Stimulated activated CD4-positive, alpha-beta T cell treated with anti-CD3 and anti-CD28 coated beads, Interleukin-4, amount 100 ng/mL, for 1 hour (primary cell): ENCODE measurements around the gene NUP210L.
"Not testable (repeated sequence)": the region's sequence is repeated elsewhere in the genome, so short reads cannot be mapped to it uniquely, and the experiment has no call there.

ENCODE experiments used
- DNase-seq: peaks from one replicate; pipeline ENCODE4 v3.0.0-alpha.2; 2020

The NUP210L gene

GRCh38 chr1:154167461-154167860 lies 12.6 kb upstream of the NUP210L start:
- no peak for DNase-seq

GRCh38 chr1:154166207-154166606 lies 11.3 kb upstream of the NUP210L start:
- no peak for DNase-seq

- no peak for DNase-seq
Observed at GRCh38 chr1:154159554-154159953, 4.7 kb upstream of the NUP210L start.

GRCh38 chr1:154158307-154159125 lies 3.6 kb upstream of the NUP210L start:
- DNase-seq: no peak

- DNase-seq: peak; percentile 48
Observed at GRCh38 chr1:154157520-154158306, 2.8 kb upstream of the NUP210L start.

GRCh38 chr1:154155251-154155650 lies 378 bp upstream of the NUP210L start:
- DNase-seq: no peak

- no peak for DNase-seq
Observed at GRCh38 chr1:154154053-154154452, 820 bp downstream of the NUP210L start.

- DNase-seq: no peak
Observed at GRCh38 chr1:154151311-154151710, 3.6 kb downstream of the NUP210L start.

- no peak for DNase-seq
Observed at GRCh38 chr1:154148807-154149206, 6.1 kb downstream of the NUP210L start.

- not testable (repeated sequence) for DNase-seq
Observed at GRCh38 chr1:154147505-154147904, 7.4 kb downstream of the NUP210L start.

GRCh38 chr1:154145986-154146385 lies 8.9 kb downstream of the NUP210L start:
- no peak for DNase-seq

- no peak for DNase-seq
Observed at GRCh38 chr1:154142358-154142757, 12.5 kb downstream of the NUP210L start.

GRCh38 chr1:154141240-154141639 lies 13.6 kb downstream of the NUP210L start:
- no peak for DNase-seq

- DNase-seq: no peak
Observed at GRCh38 chr1:154137888-154138287, 17.0 kb downstream of the NUP210L start.

GRCh38 chr1:154133256-154133655 lies 21.6 kb downstream of the NUP210L start:
- no peak for DNase-seq

- no peak for DNase-seq
Observed at GRCh38 chr1:154129391-154129970, 25.4 kb downstream of the NUP210L start.

GRCh38 chr1:154123205-154123604 lies 31.7 kb downstream of the NUP210L start:
- DNase-seq: not testable (repeated sequence)

- no peak for DNase-seq
Observed at GRCh38 chr1:154117642-154118041, 37.2 kb downstream of the NUP210L start.

GRCh38 chr1:154115180-154115579 lies 39.7 kb downstream of the NUP210L start:
- DNase-seq: no peak

GRCh38 chr1:154104433-154105082 lies 50.3 kb downstream of the NUP210L start:
- DNase-seq: no peak

GRCh38 chr1:154100141-154100540 lies 54.7 kb downstream of the NUP210L start:
- DNase-seq: not testable (repeated sequence)

- DNase-seq: no peak
Observed at GRCh38 chr1:154097873-154098272, 57.0 kb downstream of the NUP210L start.

- DNase-seq: no peak
Observed at GRCh38 chr1:154095456-154096060, 59.3 kb downstream of the NUP210L start.
